Sigmoid colon (tissue), 7 donors: ENCODE results near the gene SDF2L1. TPM values are rescaled to one million over a fixed set of nuclear protein-coding genes. Genes with fewer than 3 reads are reported as not detected.
"Not testable (repeated sequence)": the region's sequence is repeated elsewhere in the genome, so short reads cannot be mapped to it uniquely, and the experiment has no call there.

Experiments
- DNase-seq: peaks from one replicate; pipeline ENCODE4 v3.0.0-alpha.2; 2019
- H3K27ac ChIP-seq, 4 donors: fragments of 200-600 bp; sonication (generic); one replicate each; pipeline ENCODE4 v1.5.1; 2016 to 2019; ENCODE audit warnings: mild to moderate bottlenecking in 1 of 4
- H3K27me3 ChIP-seq, 3 donors: fragments of 200-600 bp; sonication (generic); one replicate each; pipeline ENCODE4 v1.5.1; 2019; ENCODE audit warnings: mild to moderate bottlenecking in 1 of 3
- H3K36me3 ChIP-seq, 4 donors: fragments of 200-600 bp; sonication (generic); one replicate each; pipeline ENCODE4 v1.5.1; 2016 to 2019
- H3K4me1 ChIP-seq, 4 donors: fragments of 200-600 bp; sonication (generic); one replicate each; pipeline ENCODE4 v1.5.1; 2017 to 2019
- H3K4me3 ChIP-seq, 4 donors: fragments of 200-600 bp; sonication (generic); one replicate each; pipeline ENCODE4 v1.5.1; 2017 to 2019; ENCODE audit warnings: mild to moderate bottlenecking in 2 of 4, moderate library complexity in 1 of 4
- H3K9me3 ChIP-seq, 4 donors: fragments of 200-600 bp in 3 of 4; sonication (generic) in 3 of 4; one replicate each; pipeline versions ENCODE4 v1.5.1 to v1.6.1; 2013 to 2019
- CTCF ChIP-seq, 4 experiments: fragments of 450-650 bp in 3 of 4; fragments of 200-600 bp in 1 of 4; IDR thresholded peaks; one replicate each; pipeline ENCODE4 v1.5.1; 2016 to 2019; ENCODE audit warnings: antibody characterized with exemption in 4 of 4, mild to moderate bottlenecking in 3 of 4, moderate library complexity in 2 of 4
- EP300 ChIP-seq, 4 donors: sonication (generic); formaldehyde crosslinking; IDR thresholded peaks; one replicate each; pipeline ENCODE4 v1.6.1; 2017; ENCODE audit warnings: antibody characterized with exemption in 4 of 4
- POLR2A ChIP-seq, 2 donors: fragments of 450-650 bp; IDR thresholded peaks; one replicate each; pipeline ENCODE4 v1.6.1; 2016; ENCODE audit warnings: antibody characterized with exemption in 2 of 2, mild to moderate bottlenecking in 2 of 2, moderate library complexity in 2 of 2
- POLR2AphosphoS5 ChIP-seq, 4 donors: sonication (generic); formaldehyde crosslinking; IDR thresholded peaks; one replicate each; pipeline ENCODE4 v1.6.1; 2017; ENCODE audit warnings: antibody characterized with exemption in 4 of 4
- WGBS, 2 donors: extraction: QIAGEN DNeasy Blood & Tissue Kit; methylation state at CpG; one replicate each; pipeline ENCODE4 v1.1.7; 2013; 5-methylcytosine and 5-hydroxymethylcytosine counted together
- intact Hi-C: fragments of 100-400 bp; cut with DNase I; formaldehyde crosslinking; loops from one replicate; pipeline ENCODE4 v1.15.1; 2023
- polyA plus RNA-seq, 3 donors: library from polyadenylated mRNA; stranded (reverse); fragments of 200-250 nt; gene quantifications; one replicate each; pipeline ENCODE4 v1.2.3, GENCODE V29; 2013
- total RNA-seq, 4 donors: library from RNA; depleted of rRNA; stranded (reverse); fragments of >200 nt; gene quantifications; one replicate each; pipeline ENCODE4 v1.1.0, GENCODE V29; 2016
- donor health status: healthy with polysubstance abuse.
- donor health status: Bipolar disorder and iron deficiency.
- donor health status: healthy.

SDF2L1 gene
- 10 to 100 TPM in 3 of 4 donors, 1 to 10 TPM in 1; 6.1 to 38.8 (median 24.4) TPM for total RNA-seq
- polyA plus RNA-seq: 100 to 1,000 TPM in 1 of 3 donors, 10 to 100 TPM in 2; 15.6 to 127 (median 25.0) TPM

GRCh38 chr22:21641789-21642583, at the start of gene SDF2L1:
Gene SDF2L1 (plus strand): TSS chr22:21642302. CDS start chr22:21642337, 35 bp downstream.
- H3K9me3 ChIP-seq: no peaks in the 10 kb centered on the region
- peak within 1 kb of the TSS; percentile 67 to 79 (median 74) for H3K27ac ChIP-seq
- intact Hi-C loops: loop anchor here (2.0 kb wide), 1 partner anchor 73 kb away; no protein-coding TSS in a partner anchor
- no peaks in the 10 kb centered on the region for H3K36me3 ChIP-seq
- H3K27me3 ChIP-seq: no peaks in the 10 kb centered on the region
- peaks cover 0 to 30% (median 20%) of the 10 kb centered on the region in 4 donors for H3K4me1 ChIP-seq
- peak; percentile 99 for DNase-seq
- peak within 1 kb of the TSS; percentile 48 to 69 (median 66) for H3K4me3 ChIP-seq
- 0% methylated on average over 76 of the region's 76 CpGs for WGBS, 2 donors
- TF ChIP-seq CTCF (IDR thresholded peaks at IDR 0.05) (no peak), EP300 (IDR thresholded peaks at IDR 0.05) (no peak), POLR2AphosphoS5 (IDR thresholded peaks at IDR 0.05) (peak; percentile 3 to 82 (median 69)), POLR2A (IDR thresholded peaks at IDR 0.05) (peak in 1 of 2 donors; percentile 9)

GRCh38 chr22:21592422-21592821, 49.7 kb upstream of the SDF2L1 start:
- TF ChIP-seq POLR2AphosphoS5 (IDR thresholded peaks at IDR 0.05) (no peak), POLR2A (IDR thresholded peaks at IDR 0.05) (no peak), EP300 (IDR thresholded peaks at IDR 0.05) (no peak), CTCF (IDR thresholded peaks at IDR 0.05) (no peak)

GRCh38 chr22:21593406-21594232, 48.5 kb upstream of the SDF2L1 start:
- DNase-seq: no peak
- TF ChIP-seq EP300 (IDR thresholded peaks at IDR 0.05) (no peak), CTCF (IDR thresholded peaks at IDR 0.05) (peak in 1 of 4 experiments; percentile 6), POLR2AphosphoS5 (IDR thresholded peaks at IDR 0.05) (no peak)
- peaks cover 0 to 49% (median 30%) of the 10 kb centered on the region in 4 donors for H3K4me1 ChIP-seq
- no peaks in the 10 kb centered on the region for H3K27me3 ChIP-seq
- WGBS, 2 donors: 77 to 87% methylated on average over 11 of the region's 11 CpGs
- H3K27ac ChIP-seq: no peak overlapping the region
- no peak overlapping the region for H3K4me3 ChIP-seq
- intact Hi-C loops: no loop called here
- no peaks in the 10 kb centered on the region for H3K9me3 ChIP-seq
- H3K36me3 ChIP-seq: peaks cover 5 to 51% (median 18%) of the 10 kb centered on the region in 4 donors

More at GRCh38 chr22:21592422-21592821, 49.7 kb upstream of the SDF2L1 start:
- H3K9me3 ChIP-seq: no peaks in the 10 kb centered on the region
- H3K4me1 ChIP-seq: peaks cover 0 to 61% (median 41%) of the 10 kb centered on the region in 4 donors
- no peaks in the 10 kb centered on the region for H3K27me3 ChIP-seq
- peaks cover 5 to 51% (median 18%) of the 10 kb centered on the region in 4 donors for H3K36me3 ChIP-seq
- H3K4me3 ChIP-seq: no peak overlapping the region
- no peak for DNase-seq
- 90 to 91% methylated on average over 3 of the region's 3 CpGs for WGBS, 2 donors
- intact Hi-C loops: no loop called here
- H3K27ac ChIP-seq: no peak overlapping the region

- H3K27ac ChIP-seq: no peak overlapping the region
- no peak overlapping the region for H3K4me3 ChIP-seq
- DNase-seq: no peak
- intact Hi-C loops: no loop called here
- peaks cover 5 to 51% (median 18%) of the 10 kb centered on the region in 4 donors for H3K36me3 ChIP-seq
- WGBS, 2 donors: 88 to 91% methylated on average over 5 of the region's 5 CpGs
- no peaks in the 10 kb centered on the region for H3K27me3 ChIP-seq
- H3K9me3 ChIP-seq: no peaks in the 10 kb centered on the region
- no peak for TF ChIP-seq EP300 (IDR thresholded peaks at IDR 0.05)
- peaks cover 0 to 40% (median 26%) of the 10 kb centered on the region in 4 donors for H3K4me1 ChIP-seq
Measured at GRCh38 chr22:21594865-21595452, 47.1 kb upstream of the SDF2L1 start.

GRCh38 chr22:21596356-21597135, 45.6 kb upstream of the SDF2L1 start:
- H3K27me3 ChIP-seq, intact Hi-C loops, H3K27ac ChIP-seq, DNase-seq, H3K9me3 ChIP-seq, H3K4me3 ChIP-seq: not testable (repeated sequence)
- Histone ChIP-seq H3K4me1 (peaks cover 0 to 25% (median 15%) of the 10 kb centered on the region in 4 donors), H3K36me3 (peaks cover 5 to 51% (median 18%) of the 10 kb centered on the region in 4 donors)
- 95 to 96% methylated on average over 13 of the region's 13 CpGs for WGBS, 2 donors
